Common myeloid progenitor, CD34-positive (primary cell): ENCODE results near the gene A4GALT.

Experiments
- CTCF ChIA-PET: fragments of 350-600 bp; sonication (Branson Sonifier 250); formaldehyde crosslinking; loops from one replicate; lab custom pipeline; 2021; ENCODE audit warnings: antibody characterized with exemption; lab: Charles Lee
- POLR2A ChIA-PET: fragments of 350-600 bp; sonication (Branson Sonifier 250); formaldehyde crosslinking; loops from one replicate; lab custom pipeline; 2021; ENCODE audit warnings: antibody characterized with exemption; lab: Charles Lee
- DNase-seq, 3 donors: peaks; one replicate each; pipeline versions ENCODE4 v3.0.0 to v3.0.0-alpha.2; 2013
- H3K27ac ChIP-seq, 2 experiments: 1 replicate in 1 of 2; 2 replicates in 1 of 2; pipeline ENCODE4 v1.7.0; 2013; ENCODE audit warnings: inconsistent platforms in 2 of 2, low read length in 2 of 2, mild to moderate bottlenecking in 2 of 2, low read depth in 1 of 2, moderate library complexity in 1 of 2; ENCODE audit not compliant: severe bottlenecking in 2 of 2, insufficient read depth in 1 of 2, poor library complexity in 1 of 2
- H3K27me3 ChIP-seq, 5 experiments: replicated peaks in 2 of 5; 1 replicate in 3 of 5; 2 replicates in 2 of 5; pipeline versions ENCODE4 v1.6.1 to v1.7.0; 2013; ENCODE audit warnings: low read length in 4 of 5, mild to moderate bottlenecking in 2 of 5, moderate library complexity in 2 of 5, inconsistent platforms in 1 of 5; ENCODE audit not compliant: insufficient read depth in 5 of 5, control insufficient read depth in 4 of 5
- H3K36me3 ChIP-seq, 4 experiments: 1 replicate in 2 of 4; 2 replicates in 2 of 4; pipeline versions ENCODE4 v1.6.1 to v1.7.0; 2013; ENCODE audit warnings: low read length in 3 of 4, control low read depth in 1 of 4, mild to moderate bottlenecking in 1 of 4; ENCODE audit not compliant: control insufficient read depth in 4 of 4, insufficient read depth in 4 of 4
- H3K4me1 ChIP-seq, 4 experiments: 1 replicate in 3 of 4; 2 replicates in 1 of 4; pipeline versions ENCODE4 v1.6.1 to v1.7.1; 2013; ENCODE audit warnings: low read length in 3 of 4, mild to moderate bottlenecking in 3 of 4, control low read depth in 1 of 4, inconsistent platforms in 1 of 4, moderate library complexity in 1 of 4; ENCODE audit not compliant: control insufficient read depth in 4 of 4, insufficient read depth in 4 of 4; ENCODE audit errors: control extremely low read depth in 1 of 4
- H3K4me3 ChIP-seq, 7 experiments: 1 replicate in 4 of 7; 2 replicates in 3 of 7; pipeline versions ENCODE4 v1.5.1 to v1.7.0; 2013; ENCODE audit warnings: mild to moderate bottlenecking in 7 of 7, low read length in 6 of 7, moderate library complexity in 6 of 7, inconsistent platforms in 2 of 7, low read depth in 2 of 7, control low read depth in 1 of 7; ENCODE audit not compliant: insufficient read depth in 4 of 7, control insufficient read depth in 1 of 7; ENCODE audit errors: extremely low read depth in 1 of 7
- H3K9me3 ChIP-seq, 5 experiments: 1 replicate in 4 of 5; 2 replicates in 1 of 5; pipeline versions ENCODE4 v1.6.1 to v1.7.1; 2013; ENCODE audit warnings: low read length in 4 of 5, mild to moderate bottlenecking in 2 of 5, inconsistent platforms in 1 of 5, low read depth in 1 of 5, moderate library complexity in 1 of 5; ENCODE audit not compliant: control insufficient read depth in 4 of 5, insufficient read depth in 2 of 5; ENCODE audit errors: control extremely low read depth in 1 of 5
- WGBS: methylation state at CpG from one replicate; pipeline ENCODE4 v1.1.5; 2013; ENCODE audit not compliant: insufficient coverage; 5-methylcytosine and 5-hydroxymethylcytosine counted together

A4GALT gene

GRCh38 chr22:42708417-42708816 lies 12.3 kb downstream of the A4GALT start:
- Histone ChIP-seq H3K27ac (no peak overlapping the region), H3K9me3 (peaks cover 0 to 14% (median 4%) of the 10 kb centered on the region in 5 experiments), H3K36me3 (no peaks in the 10 kb centered on the region), H3K27me3 (peaks cover 0 to 5% (median 0%) of the 10 kb centered on the region in 5 experiments), H3K4me1 (no peaks in the 10 kb centered on the region), H3K4me3 (no peak overlapping the region)
- CTCF ChIA-PET = interaction anchor here (2.3 kb wide), 1 partner anchor 111 kb away, joined by 5 read pairs; no protein-coding TSS in a partner anchor
- POLR2A ChIA-PET = no interaction called here
- no peak for DNase-seq
- WGBS = 83% methylated on average over 1 of the region's 3 CpGs

GRCh38 chr22:42707496-42707895 lies 13.2 kb downstream of the A4GALT start:
- ChIA-PET POLR2A (no interaction called here), CTCF (interaction anchor here (0.7 kb wide), 1 partner anchor 11 kb away, joined by 3 read pairs; no protein-coding TSS in a partner anchor)
- Histone ChIP-seq H3K27ac (no peak overlapping the region), H3K9me3 (peaks cover 0 to 14% (median 4%) of the 10 kb centered on the region in 5 experiments), H3K4me1 (no peaks in the 10 kb centered on the region), H3K27me3 (peaks cover 0 to 5% (median 0%) of the 10 kb centered on the region in 5 experiments), H3K4me3 (no peak overlapping the region), H3K36me3 (no peaks in the 10 kb centered on the region)
- WGBS = 92% methylated on average over 2 of the region's 2 CpGs
- DNase-seq = peak in 1 of 3 donors; percentile 53

DNA sequence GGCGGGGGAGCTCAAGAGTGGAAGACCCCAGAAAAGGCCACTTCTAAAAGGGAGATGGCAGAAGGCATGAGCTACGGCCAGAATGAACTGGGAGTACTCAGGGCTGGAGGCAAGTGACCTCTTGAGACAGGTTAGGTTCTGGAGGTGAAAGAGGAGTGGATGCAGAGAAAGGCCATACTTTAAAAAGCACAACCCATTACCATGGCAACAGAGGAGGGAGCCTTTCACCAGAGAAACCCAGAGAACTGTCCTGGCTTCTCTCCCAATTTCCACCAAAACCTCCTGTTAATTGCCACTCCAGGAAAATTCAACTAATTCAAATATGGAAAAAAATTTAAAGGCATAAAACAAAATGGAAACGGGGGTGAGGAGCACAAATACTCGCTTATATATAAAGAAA lies 15.8 kb downstream of the A4GALT start:
- 95% methylated on average over 3 of the region's 4 CpGs for WGBS
- CTCF ChIA-PET = no interaction called here
- POLR2A ChIA-PET = no interaction called here

GRCh38 chr22:42702675-42703074 lies 18.0 kb downstream of the A4GALT start:
- no peak for DNase-seq
- Histone ChIP-seq H3K9me3 (no peaks in the 10 kb centered on the region), H3K4me3 (no peak overlapping the region), H3K4me1 (no peaks in the 10 kb centered on the region), H3K27me3 (no peaks in the 10 kb centered on the region), H3K36me3 (no peaks in the 10 kb centered on the region), H3K27ac (no peak overlapping the region)
- CTCF ChIA-PET = no interaction called here
- 100% methylated on average over 4 of the region's 13 CpGs for WGBS
- POLR2A ChIA-PET = no interaction called here

More for the DNA sequence above, 15.8 kb downstream of the A4GALT start:
- no peak overlapping the region for H3K4me3 ChIP-seq
- H3K27me3 ChIP-seq = no peaks in the 10 kb centered on the region
- DNase-seq = no peak
- H3K4me1 ChIP-seq = no peaks in the 10 kb centered on the region
- peaks cover 0 to 9% (median 4%) of the 10 kb centered on the region in 5 experiments for H3K9me3 ChIP-seq
- no peaks in the 10 kb centered on the region for H3K36me3 ChIP-seq
- no peak overlapping the region for H3K27ac ChIP-seq

GRCh38 chr22:42701694-42702093 lies 19.0 kb downstream of the A4GALT start:
- Histone ChIP-seq H3K4me1 (no peaks in the 10 kb centered on the region), H3K27me3 (no peaks in the 10 kb centered on the region), H3K36me3 (no peaks in the 10 kb centered on the region), H3K27ac (no peak overlapping the region), H3K9me3 (no peaks in the 10 kb centered on the region), H3K4me3 (no peak overlapping the region)
- WGBS = 95% methylated on average over 7 of the region's 8 CpGs
- DNase-seq = no peak
- CTCF ChIA-PET = no interaction called here
- POLR2A ChIA-PET = no interaction called here

DNA sequence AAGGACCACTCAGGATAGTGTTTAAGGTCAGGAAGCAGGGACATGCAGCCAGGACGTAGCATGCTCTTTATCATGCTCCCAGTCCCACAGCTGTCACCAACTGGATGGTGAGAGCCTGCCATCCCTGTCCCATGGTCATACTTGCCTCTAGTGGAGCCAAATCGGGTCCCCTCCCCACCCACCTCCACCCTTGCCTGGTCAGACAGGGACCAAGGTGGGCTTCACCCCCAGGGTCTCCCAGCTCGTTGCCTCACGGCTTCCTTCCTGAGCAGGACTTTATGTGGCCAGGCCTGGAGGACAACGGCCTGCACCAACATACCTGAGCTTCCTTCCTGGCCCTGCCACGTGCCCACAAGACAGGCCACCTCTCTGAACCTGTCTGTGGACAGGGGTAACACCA lies 19.8 kb downstream of the A4GALT start:
- Histone ChIP-seq H3K4me3 (no peak overlapping the region), H3K27me3 (no peaks in the 10 kb centered on the region), H3K9me3 (no peaks in the 10 kb centered on the region), H3K27ac (no peak overlapping the region), H3K4me1 (no peaks in the 10 kb centered on the region), H3K36me3 (no peaks in the 10 kb centered on the region)
- ChIA-PET POLR2A (no interaction called here), CTCF (no interaction called here)
- WGBS = 87% methylated on average over 3 of the region's 6 CpGs
- DNase-seq = no peak

- DNase-seq = no peak
- ChIA-PET POLR2A (no interaction called here), CTCF (no interaction called here)
- Histone ChIP-seq H3K4me1 (no peaks in the 10 kb centered on the region), H3K36me3 (no peaks in the 10 kb centered on the region), H3K27ac (no peak overlapping the region), H3K9me3 (no peaks in the 10 kb centered on the region), H3K4me3 (no peak overlapping the region), H3K27me3 (no peaks in the 10 kb centered on the region)
- 84% methylated on average over 5 of the region's 8 CpGs for WGBS
Measured at GRCh38 chr22:42700355-42700754, 20.3 kb downstream of the A4GALT start.
